GM23338 (cell line): ENCODE data around the gene ETNPPL.

Source experiments
- CTCF ChIP-seq, 2 experiments: fragments of 200-600 bp in 1 of 2; sonication (generic) in 1 of 2; conservative IDR thresholded peaks; 2 replicates each; pipeline versions ENCODE4 v1.5.1 to v1.6.1; 2016 to 2017; ENCODE audit warnings: antibody characterized with exemption in 2 of 2, low read depth in 2 of 2, mild to moderate bottlenecking in 2 of 2, moderate library complexity in 1 of 2
- POLR2AphosphoS5 ChIP-seq: IDR thresholded peaks from 2 replicates; pipeline ENCODE4 v1.6.1; 2016; ENCODE audit warnings: antibody characterized with exemption, low read depth

- TF ChIP-seq CTCF (conservative IDR thresholded peaks at IDR 0.05; ENCODE audit: low read depth in 2 of 2) (no peak), POLR2AphosphoS5 (no peak)
Observed at GRCh38 chr4:108774809-108775530, 12.1 kb upstream of the ETNPPL start.
